Measurements from ENCODE around the gene ANAPC10. TPM values are rescaled to one million over a fixed set of nuclear protein-coding genes. Genes with fewer than 3 reads are reported as not detected.

ANAPC10 gene
- total and polyA plus RNA-seq, 12 donors = 11.8 to 51.6 (median 19.7) TPM

- TF ChIP-seq, protein P1, sequence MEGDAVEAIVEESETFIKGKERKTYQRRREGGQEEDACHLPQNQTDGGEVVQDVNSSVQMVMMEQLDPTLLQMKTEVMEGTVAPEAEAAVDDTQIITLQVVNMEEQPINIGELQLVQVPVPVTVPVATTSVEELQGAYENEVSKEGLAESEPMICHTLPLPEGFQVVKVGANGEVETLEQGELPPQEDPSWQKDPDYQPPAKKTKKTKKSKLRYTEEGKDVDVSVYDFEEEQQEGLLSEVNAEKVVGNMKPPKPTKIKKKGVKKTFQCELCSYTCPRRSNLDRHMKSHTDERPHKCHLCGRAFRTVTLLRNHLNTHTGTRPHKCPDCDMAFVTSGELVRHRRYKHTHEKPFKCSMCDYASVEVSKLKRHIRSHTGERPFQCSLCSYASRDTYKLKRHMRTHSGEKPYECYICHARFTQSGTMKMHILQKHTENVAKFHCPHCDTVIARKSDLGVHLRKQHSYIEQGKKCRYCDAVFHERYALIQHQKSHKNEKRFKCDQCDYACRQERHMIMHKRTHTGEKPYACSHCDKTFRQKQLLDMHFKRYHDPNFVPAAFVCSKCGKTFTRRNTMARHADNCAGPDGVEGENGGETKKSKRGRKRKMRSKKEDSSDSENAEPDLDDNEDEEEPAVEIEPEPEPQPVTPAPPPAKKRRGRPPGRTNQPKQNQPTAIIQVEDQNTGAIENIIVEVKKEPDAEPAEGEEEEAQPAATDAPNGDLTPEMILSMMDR (IDR thresholded peaks at IDR 0.05) = no peak
- TF ChIP-seq POLR2A (IDR thresholded peaks at IDR 0.05) = no peak
- H3K4me3 ChIP-seq = no peak overlapping the region
- H3K4me1 ChIP-seq (replicated peaks in 1 of 2) = no peaks in the 10 kb centered on the region
- no peak for DNase-seq
- H3K27me3 ChIP-seq = no peaks in the 10 kb centered on the region
- H3K9me3 ChIP-seq (replicated peaks in 1 of 3) = peaks cover 0 to 13% (median 0%) of the 10 kb centered on the region in 3 donors
- no peak overlapping the region for H3K27ac ChIP-seq
- intact Hi-C loops (cut with DNase I) = no loop called here
- H3K36me3 ChIP-seq (replicated peaks in 1 of 2) = no peaks in the 10 kb centered on the region
- WGBS, 4 donors = 78 to 84% (median 82%) methylated on average over 5 of the region's 5 CpGs
These were observed 42.3 kb downstream of the ANAPC10 start for GRCh38 chr4:145055533-145056257.

DNA sequence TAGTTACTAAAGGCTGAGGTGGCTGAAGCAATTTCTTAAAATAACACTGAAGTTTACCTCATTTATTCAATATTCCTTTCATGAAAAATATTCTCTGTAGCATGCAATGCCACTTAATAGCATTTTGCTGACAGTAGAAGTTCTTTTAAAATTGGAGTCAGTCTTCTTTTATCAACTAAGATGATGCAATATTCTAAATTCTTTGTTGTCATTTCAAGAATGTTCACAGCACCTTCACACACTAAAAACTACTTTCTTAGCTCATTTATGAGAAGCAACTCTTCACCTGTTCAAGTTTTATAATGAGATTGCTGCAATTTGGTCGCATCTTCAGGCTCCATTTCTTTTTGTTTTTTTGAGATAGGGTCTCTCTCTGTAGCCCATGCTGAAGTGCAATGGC, 48.8 kb downstream of the ANAPC10 start:
- no peak overlapping the region for H3K4me3 ChIP-seq
- WGBS, 4 donors = 95 to 100% (median 99%) methylated on average over 1 of the region's 1 CpG
- TF ChIP-seq POLR2A (IDR thresholded peaks at IDR 0.05) = no peak
- TF ChIP-seq, protein P1 (IDR thresholded peaks at IDR 0.05) = no peak
- peaks cover 0 to 8% of the 10 kb centered on the region in 2 donors for H3K4me1 ChIP-seq (replicated peaks in 1 of 2)
- no peaks in the 10 kb centered on the region for H3K27me3 ChIP-seq
- H3K27ac ChIP-seq = no peak overlapping the region
- no peak for DNase-seq
- no peaks in the 10 kb centered on the region for H3K36me3 ChIP-seq (replicated peaks in 1 of 2)
- no peaks in the 10 kb centered on the region for H3K9me3 ChIP-seq (replicated peaks in 1 of 3)
- intact Hi-C loops (cut with DNase I) = no loop called here

DNA sequence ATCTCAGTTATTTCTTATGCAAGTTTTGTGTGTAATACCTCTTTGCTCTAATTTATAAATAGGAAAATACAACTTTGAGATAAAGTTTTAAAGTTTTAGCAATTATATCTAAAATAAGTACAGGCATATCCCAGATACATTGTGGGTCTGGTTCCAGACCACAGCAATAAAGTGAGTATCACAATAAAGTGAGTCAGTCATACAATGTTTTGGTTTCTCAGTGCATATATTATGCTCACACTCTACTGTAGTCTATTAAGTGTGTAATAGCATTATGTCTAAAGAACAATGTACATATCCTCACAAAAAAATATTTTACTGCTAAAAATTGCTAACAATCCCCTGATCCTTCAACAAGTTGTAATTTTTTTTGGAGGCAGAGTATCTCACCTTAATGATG, 49.2 kb downstream of the ANAPC10 start:
- Histone ChIP-seq H3K27me3 (no peaks in the 10 kb centered on the region), H3K9me3 (replicated peaks in 1 of 3) (no peaks in the 10 kb centered on the region), H3K36me3 (replicated peaks in 1 of 2) (no peaks in the 10 kb centered on the region), H3K27ac (no peak overlapping the region), H3K4me1 (replicated peaks in 1 of 2) (peaks cover 0 to 8% of the 10 kb centered on the region in 2 donors), H3K4me3 (no peak overlapping the region)
- no peak for DNase-seq
- intact Hi-C loops (cut with DNase I) = no loop called here
- no peak for TF ChIP-seq POLR2A (IDR thresholded peaks at IDR 0.05)
- TF ChIP-seq, protein P1 (IDR thresholded peaks at IDR 0.05) = no peak

DNA sequence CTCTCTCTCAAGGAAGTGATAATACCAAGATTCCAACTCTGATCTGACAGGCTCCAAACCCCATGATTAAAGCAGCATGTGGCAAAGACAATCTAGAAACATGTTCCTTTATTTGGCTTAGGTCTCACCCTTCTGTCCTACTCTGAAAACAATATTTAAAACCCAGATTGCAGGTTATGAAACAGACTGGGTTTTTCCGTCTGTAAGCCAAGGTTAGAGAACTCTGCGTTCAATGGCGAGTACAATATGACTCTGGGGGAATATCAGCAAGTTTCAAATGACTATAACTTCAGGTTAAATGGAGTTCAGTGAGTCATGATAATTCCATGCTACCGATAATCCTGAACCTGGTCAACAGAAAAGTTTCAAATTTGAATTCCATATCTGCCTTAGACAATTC, 50.8 kb downstream of the ANAPC10 start:
- H3K27ac ChIP-seq = no peak overlapping the region
- H3K27me3 ChIP-seq = no peaks in the 10 kb centered on the region
- intact Hi-C loops (cut with DNase I) = no loop called here
- TF ChIP-seq, protein P1 (IDR thresholded peaks at IDR 0.05) = no peak
- no peak for TF ChIP-seq POLR2A (IDR thresholded peaks at IDR 0.05)
- no peak overlapping the region for H3K4me3 ChIP-seq
- DNase-seq = no peak
- 67 to 81% (median 75%) methylated on average over 4 of the region's 4 CpGs for WGBS, 4 donors
- peaks cover 0 to 8% of the 10 kb centered on the region in 2 donors for H3K4me1 ChIP-seq (replicated peaks in 1 of 2)
- H3K9me3 ChIP-seq (replicated peaks in 1 of 3) = no peaks in the 10 kb centered on the region
- no peaks in the 10 kb centered on the region for H3K36me3 ChIP-seq (replicated peaks in 1 of 2)
